H1 (cell line): ENCODE data around the gene CTSG. TPM values are rescaled to one million over a fixed set of nuclear protein-coding genes. Genes with fewer than 3 reads are reported as not detected.

ENCODE experiments used
- CHD7 ChIP-seq: fragments of 300-600 bp; sonication (generic); IDR thresholded peaks from 2 replicates; pipeline ENCODE4 v1.7.1; 2012; ENCODE audit warnings: low read length, moderate library complexity, mild to moderate bottlenecking, inconsistent platforms; ENCODE audit not compliant: insufficient replicate concordance
- polyA plus RNA-seq, 7 experiments: library from polyadenylated mRNA; depleted of rRNA in 3 of 7; stranded (reverse) in 5 of 7; unstranded in 2 of 7; fragments of >200 nt in 5 of 7; fragments of 200-250 nt in 2 of 7; gene quantifications; 1 replicate in 5 of 7; 2 replicates in 1 of 7; 4 replicates in 1 of 7; pipeline versions ENCODE4 v1.2.1 to v1.2.3, GENCODE V29; 2011 to 2013; ENCODE audit warnings: missing spikeins in 2 of 7, mixed read lengths in 2 of 7
- total RNA-seq: library from RNA; stranded (reverse); fragmentation: NEBNext Ultra II Directional; extraction: Animal tissue kit (Norgen Biotek cat#: 25700); gene quantifications from 2 replicates; pipeline ENCODE4 v1.2.1, GENCODE V29; 2021

The CTSG gene
- total and polyA plus RNA-seq, 2 of the 8 experiments (the other 6 are each of a cell fraction or from before 2014, with no cell fraction given) = not detected

- TF ChIP-seq CHD7 = no peak
These were observed 40.3 kb downstream of the CTSG start (continued) for GRCh38 chr14:24535737-24536136.
